Lower leg skin (tissue), 4 donors: ENCODE measurements around the gene PALM3. TPM values are rescaled to one million over a fixed set of nuclear protein-coding genes. Genes with fewer than 3 reads are reported as not detected.
"Not testable (repeated sequence)": the region's sequence is repeated elsewhere in the genome, so short reads cannot be mapped to it uniquely, and the experiment has no call there.

Experiments used
- DNase-seq, 2 donors: peaks; one replicate each; pipeline ENCODE4 v3.0.0-alpha.2; 2019; ENCODE audit warnings: low spot score in 2 of 2
- H3K4me3 ChIP-seq: fragments of 200-600 bp; sonication (generic); 2 replicates; pipeline ENCODE4 v1.5.1; 2017; ENCODE audit warnings: mild to moderate bottlenecking, low read depth; ENCODE audit not compliant: poor library complexity, severe bottlenecking
- CTCF ChIP-seq, 3 donors: fragments of 450-650 bp; IDR thresholded peaks; one replicate each; pipeline ENCODE4 v1.5.1; 2016; ENCODE audit warnings: antibody characterized with exemption in 3 of 3, mild to moderate bottlenecking in 3 of 3, moderate library complexity in 2 of 3
- POLR2A ChIP-seq, 2 donors: fragments of 450-650 bp; IDR thresholded peaks; one replicate each; pipeline ENCODE4 v1.6.1; 2016 to 2017; ENCODE audit warnings: antibody characterized with exemption in 2 of 2, mild to moderate bottlenecking in 1 of 2, moderate library complexity in 1 of 2
- WGBS, 2 donors: methylation state at CpG; one replicate each; pipeline ENCODE4 v1.1.5; 2018; 5-methylcytosine and 5-hydroxymethylcytosine counted together
- intact Hi-C: fragments of 100-400 bp; cut with DNase I; formaldehyde crosslinking; loops from one replicate; pipeline ENCODE4 v1.15.0; 2023; ENCODE audit warnings: low total_unique reads
- total RNA-seq, 4 donors: library from RNA; depleted of rRNA; stranded (reverse); fragments of >200 nt; gene quantifications; one replicate each; pipeline ENCODE4 v1.1.0, GENCODE V29; 2016

Gene PALM3
- total RNA-seq, 4 donors from 2014 or later = 0.10 TPM; not detected in 3

- no peak overlapping the region for H3K4me3 ChIP-seq
- no peak for DNase-seq
- TF ChIP-seq CTCF (IDR thresholded peaks at IDR 0.05) = no peak
- TF ChIP-seq POLR2A (IDR thresholded peaks at IDR 0.05) = no peak
- WGBS, 2 donors = 90 to 97% methylated on average over 4 of the region's 4 CpGs
- intact Hi-C loops = loop anchor here (10.0 kb wide), 1 partner anchor 86 kb away; no protein-coding TSS in a partner anchor
These were observed 11.4 kb downstream of the PALM3 start for GRCh38 chr19:14050512-14050911.

- WGBS, 2 donors = 79 to 86% methylated on average over 7 to 8 of the region's 8 CpGs
- intact Hi-C loops = no loop called here
- no peak for TF ChIP-seq POLR2A (IDR thresholded peaks at IDR 0.05)
- peak in 1 of 3 donors; percentile 18 for TF ChIP-seq CTCF (IDR thresholded peaks at IDR 0.05)
These were observed 13.3 kb downstream of the PALM3 start for GRCh38 chr19:14048443-14049153.

GRCh38 chr19:14047866-14048265 is 14.0 kb downstream of the PALM3 start:
- WGBS, 2 donors = 93 to 94% methylated on average over 10 of the region's 10 CpGs

More at GRCh38 chr19:14048443-14049153, 13.3 kb downstream of the PALM3 start:
- no peak overlapping the region for H3K4me3 ChIP-seq
- no peak for DNase-seq

GRCh38 chr19:14042659-14043608 is 18.9 kb downstream of the PALM3 start:
- H3K4me3 ChIP-seq, intact Hi-C loops: not testable (repeated sequence)
- WGBS, 2 donors = 59 to 64% methylated on average over 19 of the region's 19 CpGs
- peak in 1 of 3 donors; percentile 38 for TF ChIP-seq CTCF (IDR thresholded peaks at IDR 0.05)
- DNase-seq = peak in 1 of 2 donors; percentile 32

More at GRCh38 chr19:14047866-14048265, 14.0 kb downstream of the PALM3 start:
- DNase-seq, intact Hi-C loops, H3K4me3 ChIP-seq: not testable (repeated sequence)

- TF ChIP-seq CTCF (IDR thresholded peaks at IDR 0.05) (no peak), POLR2A (IDR thresholded peaks at IDR 0.05) (no peak)
- DNase-seq = no peak
- H3K4me3 ChIP-seq = no peak overlapping the region
- intact Hi-C loops = no loop called here
- 92 to 94% methylated on average over 6 to 7 of the region's 7 CpGs for WGBS, 2 donors
These were observed 22.7 kb downstream of the PALM3 start for GRCh38 chr19:14039181-14039580.

GRCh38 chr19:14035706-14036105 is 26.2 kb downstream of the PALM3 start:
- H3K4me3 ChIP-seq = no peak overlapping the region
- TF ChIP-seq POLR2A (IDR thresholded peaks at IDR 0.05) = no peak
- no peak for TF ChIP-seq CTCF (IDR thresholded peaks at IDR 0.05)
- DNase-seq = no peak
- 65 to 79% methylated on average over 7 of the region's 7 CpGs for WGBS, 2 donors
- intact Hi-C loops = no loop called here

GRCh38 chr19:14035159-14035558 is 26.7 kb downstream of the PALM3 start:
- intact Hi-C loops, H3K4me3 ChIP-seq, DNase-seq: not testable (repeated sequence)
- 87 to 91% methylated on average over 12 of the region's 12 CpGs for WGBS, 2 donors
